ENCODE data around the gene LCN2.

Gene LCN2

DNA sequence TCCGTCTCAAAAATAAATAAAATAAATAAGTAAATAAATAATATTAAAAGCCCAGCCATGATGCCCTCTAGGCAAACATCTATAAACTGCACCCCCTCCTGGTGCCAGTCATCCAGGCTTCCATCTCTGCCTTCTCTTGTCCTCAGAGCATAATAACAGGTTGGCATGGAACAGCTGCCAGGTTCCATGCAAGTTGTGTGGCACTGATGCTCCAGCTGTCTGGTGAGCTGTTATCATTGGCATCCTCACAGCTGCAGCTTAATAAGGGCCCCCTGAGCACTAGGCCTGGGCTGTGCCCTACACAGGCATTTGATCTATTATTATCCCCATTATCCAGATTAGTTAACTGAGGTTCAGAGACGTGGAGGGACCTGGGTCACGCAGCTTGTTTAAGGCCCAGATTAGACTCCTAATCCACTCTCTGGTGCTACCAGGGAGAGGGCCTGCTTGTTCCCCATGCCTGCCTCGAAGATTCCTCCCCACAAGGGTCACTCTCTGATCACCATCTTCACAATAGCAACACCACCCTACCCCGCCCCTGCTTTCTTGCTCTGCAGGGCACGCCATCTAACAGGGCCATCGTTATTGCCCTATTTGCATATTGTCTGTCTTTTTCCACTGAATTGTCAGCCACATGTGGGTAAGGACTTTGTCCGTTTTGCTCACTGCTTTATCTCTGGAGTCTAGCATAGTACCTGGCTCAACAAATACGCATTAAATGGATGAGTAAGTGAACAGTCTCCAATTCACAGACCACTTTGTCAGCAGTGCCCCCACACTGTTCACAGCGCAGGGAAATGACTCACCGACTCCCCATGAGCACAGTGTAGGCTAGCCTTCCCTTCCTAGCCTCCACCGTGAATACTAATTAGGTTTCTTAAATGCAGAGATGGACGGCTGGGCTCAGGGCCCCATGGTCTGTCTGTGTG is 52.5 kb downstream of the LCN2 start:
- DNase-seq (ENCODE audit: low spot score) = no peak

DNA sequence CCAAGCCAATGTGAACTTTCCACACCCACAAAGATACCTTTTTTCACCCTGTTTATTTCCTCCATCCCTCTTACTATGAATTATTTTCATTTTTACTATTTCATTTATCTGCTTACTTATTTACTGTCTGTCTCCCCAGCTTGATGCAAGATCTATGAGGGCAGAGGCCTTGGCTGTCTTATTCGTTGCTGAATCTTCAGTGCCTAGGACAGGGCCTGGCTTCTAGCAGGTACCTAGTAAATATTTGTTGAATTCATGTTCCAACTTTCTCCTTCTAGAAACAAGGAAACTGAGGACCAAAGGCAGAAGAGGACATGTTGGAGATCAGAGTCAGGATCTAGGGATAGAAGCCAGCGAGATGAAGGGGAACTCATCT is 53.4 kb downstream of the LCN2 start:
- DNase-seq (ENCODE audit: low spot score) = no peak
